Pons (tissue), 1 donor: ENCODE data around the gene COQ5.
"Not testable (repeated sequence)": the region's sequence is repeated elsewhere in the genome, so short reads cannot be mapped to it uniquely, and the experiment has no call there.

Experiments used
- DNase-seq: peaks from one replicate; pipeline ENCODE4 v3.0.0-alpha.2; 2016; ENCODE audit warnings: low spot score

Gene COQ5, protein sequence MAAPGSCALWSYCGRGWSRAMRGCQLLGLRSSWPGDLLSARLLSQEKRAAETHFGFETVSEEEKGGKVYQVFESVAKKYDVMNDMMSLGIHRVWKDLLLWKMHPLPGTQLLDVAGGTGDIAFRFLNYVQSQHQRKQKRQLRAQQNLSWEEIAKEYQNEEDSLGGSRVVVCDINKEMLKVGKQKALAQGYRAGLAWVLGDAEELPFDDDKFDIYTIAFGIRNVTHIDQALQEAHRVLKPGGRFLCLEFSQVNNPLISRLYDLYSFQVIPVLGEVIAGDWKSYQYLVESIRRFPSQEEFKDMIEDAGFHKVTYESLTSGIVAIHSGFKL

DNA sequence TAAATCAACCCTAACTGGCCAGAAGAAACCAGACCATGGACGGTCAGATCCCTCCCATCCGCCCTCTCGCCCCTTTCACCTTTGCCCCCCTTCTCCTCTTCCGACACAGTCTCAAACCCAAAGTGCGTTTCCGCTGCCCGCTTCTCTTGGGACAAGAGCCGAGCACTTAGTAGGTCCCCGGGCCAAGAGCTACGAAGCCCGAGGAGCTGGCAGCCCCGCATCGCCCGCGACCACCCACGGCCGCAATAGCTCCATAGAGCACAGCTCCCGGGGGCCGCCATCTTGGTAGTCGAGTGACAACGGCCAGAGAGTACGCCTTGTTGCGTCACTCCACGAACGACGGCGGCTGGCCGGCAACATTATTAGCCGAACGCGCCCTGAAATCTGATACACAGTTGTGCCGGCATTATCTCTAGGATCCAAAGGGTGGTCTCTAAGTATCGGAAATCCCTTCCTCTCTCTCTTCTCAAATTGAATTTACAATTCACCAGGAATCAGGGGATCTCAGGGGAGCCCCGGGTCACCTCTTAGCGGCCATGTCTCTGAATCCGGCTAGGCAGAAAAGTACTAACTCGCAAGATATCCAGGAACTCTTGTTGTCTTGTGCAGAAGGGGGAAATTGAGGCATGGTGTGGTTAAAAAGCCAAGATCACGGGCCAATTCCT, at the start of gene COQ5:
Gene COQ5 (minus strand): TSS at position 298 of the 665 bp plus-strand sequence. CDS start 17 bp downstream, at position 281.
- DNase-seq: peak; percentile 89

DNA sequence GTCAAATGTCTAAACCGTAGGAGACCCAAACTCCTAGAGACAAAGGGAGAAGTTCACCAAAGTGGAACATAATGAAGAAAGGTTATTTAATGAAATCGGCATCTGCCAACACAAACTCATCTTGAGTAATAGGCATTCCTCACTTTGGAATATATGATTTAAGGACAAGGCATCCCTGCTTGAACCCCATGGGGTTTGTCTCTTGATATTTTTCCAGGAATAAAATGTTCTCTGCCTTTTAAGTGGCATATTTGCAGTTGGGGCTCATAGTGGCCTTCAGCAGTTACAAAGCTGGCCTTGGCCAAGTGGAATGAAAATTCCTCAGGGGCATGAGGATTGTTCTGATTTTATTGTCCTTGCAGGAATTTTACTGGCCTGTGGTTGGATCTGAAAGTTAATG, 45.1 kb upstream of the COQ5 start:
- no peak for DNase-seq

DNA sequence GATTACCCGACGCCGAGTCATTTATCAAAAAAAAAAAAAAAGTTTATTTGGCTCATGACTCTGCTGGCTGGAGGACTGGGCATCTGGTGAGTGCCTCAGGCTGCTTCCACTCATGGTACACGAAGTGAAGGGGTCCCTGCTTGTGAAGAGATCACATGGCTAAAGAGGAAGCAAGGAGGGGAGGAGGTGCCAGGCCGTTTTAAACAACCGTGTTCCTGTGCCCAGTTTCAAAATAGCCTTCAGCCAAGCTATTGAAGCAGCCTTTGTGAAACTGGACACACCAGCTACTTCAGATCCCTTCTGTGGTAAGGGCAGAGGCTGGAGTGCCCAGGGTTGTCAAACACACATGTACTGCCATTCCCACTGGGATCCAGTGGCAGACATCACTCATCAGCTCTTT, 44.6 kb upstream of the COQ5 start:
- no peak for DNase-seq

DNA sequence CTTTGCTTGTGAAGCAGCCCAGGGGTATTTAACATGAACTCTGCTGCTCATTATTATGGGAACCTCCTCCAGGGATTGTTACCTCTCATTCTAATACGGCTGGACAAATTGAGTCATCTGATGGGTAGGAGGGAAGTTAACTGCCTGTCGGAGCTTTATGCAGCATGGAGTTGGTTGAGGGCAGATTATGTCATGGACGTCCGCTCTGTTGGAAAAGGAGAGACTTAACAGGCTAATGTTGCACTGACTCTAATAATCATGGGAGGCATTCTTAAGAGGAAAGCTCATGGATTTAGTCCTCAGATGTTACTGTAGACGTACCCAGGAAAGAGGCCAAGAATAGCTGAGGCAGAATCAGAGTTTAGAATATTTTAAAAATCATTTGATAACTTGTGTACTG, 42.3 kb upstream of the COQ5 start:
- DNase-seq: no peak

DNA sequence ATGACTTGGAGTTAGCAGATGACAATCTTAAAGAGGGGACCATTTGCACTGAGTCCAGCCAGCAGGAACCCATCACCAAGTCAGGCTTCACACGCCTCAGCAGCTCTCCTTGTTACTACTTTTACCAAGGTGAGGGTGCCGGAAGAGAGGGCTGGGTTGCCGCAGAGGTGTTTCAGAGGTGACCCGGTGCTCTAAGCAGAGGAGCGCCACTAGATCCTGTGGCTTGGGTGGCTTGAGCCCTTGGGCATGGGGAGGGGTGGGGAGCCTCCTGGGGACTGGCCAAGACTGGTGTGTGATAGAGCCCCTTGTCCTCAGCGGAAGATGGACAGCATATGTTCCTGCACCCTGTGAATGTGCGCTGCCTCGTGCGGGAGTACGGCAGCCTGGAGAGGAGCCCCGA, 34.5 kb upstream of the COQ5 start:
- no peak for DNase-seq

DNA sequence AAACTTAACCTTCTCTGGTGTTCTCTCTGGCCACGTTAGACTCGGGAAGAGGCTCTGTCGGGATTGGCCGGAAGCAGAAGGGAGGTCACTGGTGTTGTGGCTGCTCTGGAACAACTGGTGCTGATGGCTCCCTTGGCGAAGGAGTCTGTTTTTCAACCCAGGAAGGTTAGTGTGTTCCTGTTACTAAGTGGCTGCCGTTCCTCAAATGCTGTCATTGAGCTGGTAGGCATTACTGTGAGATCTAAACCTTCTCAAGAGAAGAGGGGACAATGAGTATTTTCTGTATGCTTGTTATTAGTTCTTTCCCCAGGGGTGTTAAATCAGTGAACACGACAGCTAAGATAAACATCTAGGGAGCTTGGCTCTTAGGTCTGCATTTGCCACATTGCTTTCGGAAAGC, 33.9 kb upstream of the COQ5 start:
- DNase-seq: no peak

DNA sequence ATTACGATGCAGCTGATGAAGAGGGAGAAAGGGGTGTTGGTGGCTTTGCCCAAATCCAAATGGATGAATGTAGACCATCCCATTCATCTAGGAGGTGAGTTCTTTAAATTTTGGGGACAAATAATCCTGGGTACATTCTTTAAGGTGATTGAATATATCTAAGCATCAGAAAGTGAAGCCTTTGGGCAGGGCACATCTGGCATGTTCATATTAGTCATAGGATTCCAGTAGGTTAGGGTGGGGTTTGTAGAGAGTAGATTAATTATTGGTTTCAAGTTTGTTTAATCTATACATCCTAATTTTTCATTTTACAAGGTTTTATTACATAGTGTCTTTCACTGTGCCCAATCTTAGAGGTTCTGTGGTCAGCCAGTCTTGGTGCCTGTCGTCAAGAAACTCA, 28.6 kb upstream of the COQ5 start:
- no peak for DNase-seq

DNA sequence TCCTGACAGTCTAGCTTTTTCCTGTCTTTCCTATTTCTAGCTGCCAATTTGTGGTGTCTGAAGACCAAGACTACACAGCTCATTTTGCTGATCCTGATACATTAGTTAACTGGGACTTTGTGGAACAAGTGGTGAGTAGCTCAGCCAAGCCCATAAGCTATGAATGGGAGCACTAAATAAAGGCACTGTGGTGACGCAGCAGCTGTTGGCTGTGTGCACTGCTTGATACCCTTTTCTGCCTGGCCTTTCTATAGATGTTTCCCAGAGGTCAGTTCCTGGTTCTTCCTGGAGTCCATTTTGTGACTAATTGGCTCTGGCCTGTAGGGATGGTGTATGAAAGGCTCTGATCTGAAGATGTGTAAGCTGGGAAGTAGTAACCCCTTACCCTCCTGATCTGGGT, 25.7 kb upstream of the COQ5 start:
- peak; percentile 71 for DNase-seq

DNA sequence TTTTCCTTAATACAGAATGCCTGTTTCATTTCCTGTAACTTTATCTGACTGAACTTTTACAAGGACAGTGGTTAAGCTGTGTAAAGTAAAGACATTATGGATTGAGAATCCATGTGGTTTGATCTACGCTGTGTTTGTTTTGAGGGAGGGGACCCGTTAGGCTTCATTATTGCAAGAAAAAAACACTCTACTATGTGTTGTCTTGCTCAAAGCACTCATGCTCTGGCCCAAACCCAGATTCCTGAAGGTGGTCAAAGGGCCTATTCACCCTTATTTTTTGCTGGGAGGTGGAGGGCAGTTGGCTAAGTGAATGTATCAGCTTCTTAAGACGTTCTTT, 17.1 kb upstream of the COQ5 start:
- no peak for DNase-seq

DNA sequence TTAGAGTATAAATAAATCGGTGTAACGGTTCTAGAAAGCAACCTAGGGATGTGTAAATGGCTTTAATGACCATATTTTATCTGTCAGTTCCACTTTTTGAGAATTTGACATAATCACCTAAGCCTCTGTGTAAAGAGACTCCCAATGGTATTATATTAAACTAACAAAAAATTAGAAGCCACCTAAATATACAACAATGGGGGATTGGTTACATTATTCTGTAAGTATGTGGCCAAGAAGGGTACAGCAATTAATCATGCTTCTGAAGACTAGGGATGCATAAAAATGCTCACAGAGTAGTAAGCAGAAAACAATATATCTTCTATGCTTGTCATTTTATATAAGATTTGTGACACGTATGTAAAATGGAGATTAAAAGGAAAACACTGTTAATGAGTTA, 15.7 kb upstream of the COQ5 start:
- DNase-seq: no peak

DNA sequence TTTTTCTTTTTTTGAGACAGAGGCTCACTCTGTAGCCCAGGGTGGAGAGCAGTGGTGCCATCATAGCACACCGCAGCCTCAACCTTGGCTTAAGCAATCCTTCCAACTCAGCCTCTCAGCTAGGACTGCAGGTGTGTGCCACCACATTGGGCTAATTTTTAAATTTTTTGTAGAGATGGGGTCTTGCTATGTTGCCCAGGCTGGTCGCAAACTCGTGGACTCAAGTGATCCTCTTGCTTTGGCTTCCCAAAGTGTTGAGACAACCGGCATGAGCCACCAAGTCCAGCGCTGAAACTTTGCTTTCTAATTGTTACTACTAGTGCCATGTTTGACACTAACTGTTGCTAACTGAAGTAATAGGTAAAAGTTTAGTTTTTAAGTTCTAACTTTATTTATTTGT, 13.2 kb upstream of the COQ5 start:
- DNase-seq: no peak

DNA sequence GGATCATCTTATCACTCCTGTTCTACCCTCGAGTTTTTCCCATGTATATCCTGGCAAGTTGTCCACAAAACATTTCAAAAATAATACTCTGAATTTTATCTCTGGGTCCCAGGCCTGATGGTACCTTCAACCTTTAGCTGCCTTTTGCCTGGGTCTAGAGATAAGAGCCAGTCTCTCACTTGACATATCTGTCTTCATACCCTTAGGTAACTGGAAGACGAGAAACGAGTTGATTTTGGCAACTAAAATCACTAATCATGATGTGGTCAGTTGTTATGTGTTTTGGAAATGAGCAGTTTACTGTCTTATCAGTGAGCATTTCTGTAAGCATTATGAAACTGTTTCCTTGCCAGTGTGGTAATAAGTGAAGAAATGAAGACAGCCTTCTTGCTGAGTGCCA, 11.5 kb upstream of the COQ5 start:
- no peak for DNase-seq

DNA sequence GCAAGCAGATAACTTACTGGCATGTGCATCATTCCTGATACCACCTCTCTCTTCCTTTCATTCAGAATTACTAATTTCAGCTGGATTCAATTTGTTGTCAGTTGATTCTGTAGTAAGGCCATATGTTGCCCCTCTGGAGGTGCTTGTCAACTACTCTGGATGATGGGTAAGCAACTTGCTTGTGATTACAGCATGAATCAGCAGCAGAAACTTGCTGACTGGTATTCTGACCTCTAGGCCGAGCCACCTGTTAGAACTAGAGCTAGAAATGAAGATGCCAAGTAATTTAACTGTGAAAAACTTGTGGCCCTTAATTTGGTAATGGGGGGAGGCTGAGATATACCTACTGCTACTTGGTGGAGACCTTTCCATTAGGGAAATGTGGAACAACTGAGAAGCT, 10.3 kb upstream of the COQ5 start:
- no peak for DNase-seq

DNA sequence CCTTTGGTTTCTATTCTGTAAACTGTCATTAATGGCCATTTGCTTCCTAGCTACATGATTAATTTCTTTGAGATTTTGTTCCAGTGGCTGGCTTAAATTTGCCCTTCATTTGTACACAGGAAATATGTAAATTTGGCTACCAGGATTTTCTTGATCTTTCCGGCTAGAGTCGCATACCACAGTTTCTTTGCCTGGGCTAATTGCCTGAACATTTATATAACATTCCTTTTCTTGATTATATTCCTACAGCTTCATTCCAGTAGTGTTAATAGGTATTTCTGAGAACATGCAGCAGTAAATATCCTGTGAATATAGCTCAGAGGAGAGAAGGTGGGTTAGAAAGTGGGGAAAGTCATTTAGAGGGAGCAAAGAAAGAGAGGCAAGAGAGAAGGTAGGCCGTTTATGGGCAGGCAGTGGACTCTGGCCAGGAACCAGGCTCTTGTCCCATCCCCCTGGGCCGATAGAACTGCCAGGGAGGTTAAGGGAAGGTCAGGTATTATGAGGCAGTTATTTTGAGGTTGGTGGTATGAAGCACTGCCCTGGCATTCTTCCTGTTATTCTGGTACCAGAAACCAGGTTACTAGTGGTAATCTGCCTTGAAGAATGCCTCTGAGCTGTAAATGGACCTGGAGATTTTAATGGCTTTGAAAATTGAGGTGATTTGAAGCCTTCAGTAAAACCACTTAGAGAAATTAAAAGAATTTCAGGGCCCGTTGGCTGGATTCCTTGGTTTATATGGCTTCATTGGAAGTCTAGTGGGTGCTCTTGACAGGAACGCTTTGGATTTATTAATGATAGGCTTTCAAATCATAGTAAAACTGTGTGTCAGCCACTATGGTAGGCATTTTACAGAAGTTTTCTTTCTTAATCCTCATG, 9.6 kb upstream of the COQ5 start:
- no peak for DNase-seq

DNA sequence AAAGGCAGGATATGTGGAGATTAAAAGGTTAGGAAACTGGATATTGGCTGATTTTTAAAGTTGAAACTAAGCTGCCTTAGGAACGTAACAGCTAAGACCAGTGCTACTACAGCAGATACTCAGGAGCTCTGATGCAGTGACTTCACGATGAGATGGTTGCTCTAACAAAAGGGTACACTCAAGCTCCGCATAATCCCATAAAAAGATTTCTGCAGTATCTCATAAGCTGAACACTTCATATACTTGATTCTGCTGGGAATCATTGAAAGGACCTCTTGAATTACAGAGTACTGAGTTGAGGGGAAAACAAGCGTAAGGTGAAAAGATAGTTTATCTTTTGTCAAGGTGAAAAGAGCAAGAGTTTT, 8.9 kb upstream of the COQ5 start:
- DNase-seq: no peak

DNA sequence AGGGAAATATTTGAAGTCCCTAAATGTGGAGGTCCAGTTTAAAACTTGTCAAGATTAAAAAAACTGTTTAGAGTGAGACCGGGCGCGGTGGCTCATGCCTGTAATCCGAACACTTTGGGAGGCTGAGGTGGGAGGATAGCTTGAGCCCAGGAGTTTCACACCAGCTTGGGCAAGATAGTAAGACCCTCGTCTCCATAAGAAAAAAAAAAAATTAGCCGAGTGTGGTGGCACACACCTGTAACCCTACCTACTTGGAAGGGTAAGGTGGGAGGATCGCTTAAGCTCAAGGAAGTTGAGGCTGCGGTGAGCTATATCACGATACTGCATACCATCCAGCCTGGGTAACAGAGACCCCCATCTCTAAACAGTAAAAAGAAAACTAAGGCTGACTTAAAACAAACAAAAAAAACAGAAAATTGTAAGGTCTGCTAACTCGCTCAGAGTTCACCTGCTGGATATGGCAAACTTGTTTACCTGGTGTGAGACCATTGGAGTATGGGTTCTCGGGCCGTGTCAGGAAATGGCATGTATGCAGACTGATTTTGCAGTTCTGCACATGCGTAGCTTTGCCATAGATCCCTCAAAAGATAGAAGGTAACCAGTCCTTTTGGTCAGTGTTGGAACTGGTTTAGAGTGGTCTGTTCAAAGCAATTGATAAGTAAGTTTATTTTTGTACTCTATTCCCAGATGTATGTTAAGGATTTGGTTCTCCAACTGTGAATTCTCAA, 7.3 kb upstream of the COQ5 start:
- DNase-seq: no peak

DNA sequence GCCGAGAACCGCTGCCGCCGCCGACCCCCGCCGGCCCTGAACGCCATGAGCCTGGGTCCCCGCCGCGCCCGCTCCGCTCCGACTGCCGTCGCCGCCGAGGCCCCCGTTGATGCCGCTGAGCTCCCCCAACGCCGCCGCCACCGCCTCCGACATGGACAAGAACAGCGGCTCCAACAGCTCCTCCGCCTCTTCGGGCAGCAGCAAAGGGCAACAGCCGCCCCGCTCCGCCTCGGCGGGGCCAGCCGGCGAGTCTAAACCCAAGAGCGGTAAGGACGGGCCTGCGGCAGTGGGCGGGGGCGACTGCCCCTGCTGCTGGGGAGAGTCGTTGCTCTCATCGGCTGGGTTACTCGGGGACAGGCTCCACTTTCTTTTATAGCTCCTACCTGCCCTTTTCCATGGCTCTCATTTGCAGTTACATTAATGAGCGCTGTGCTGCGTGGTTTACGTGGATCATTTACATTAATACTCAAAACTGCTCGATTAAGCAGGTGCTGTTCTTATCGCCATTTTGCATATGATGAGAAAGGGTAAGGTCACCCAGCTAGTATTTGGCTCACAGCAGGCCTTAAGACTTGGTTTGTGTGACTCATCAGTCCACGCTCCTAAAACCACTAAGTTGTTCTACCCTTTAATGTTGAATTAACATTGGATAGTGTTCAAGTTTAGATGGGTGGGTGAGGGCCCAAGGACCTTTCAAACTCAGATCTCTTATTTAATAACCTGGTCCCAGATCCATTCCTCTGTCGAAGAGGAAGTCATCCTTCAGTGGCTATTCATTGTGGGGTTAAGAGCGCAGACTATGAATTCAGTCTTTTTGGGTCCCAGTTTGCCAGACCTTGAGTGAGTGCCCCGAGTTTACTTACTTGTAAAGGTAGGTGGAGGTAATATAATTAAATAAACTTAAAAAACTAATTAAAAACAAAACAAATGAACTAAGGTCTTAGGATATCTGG, 6.0 kb upstream of the COQ5 start:
- no peak for DNase-seq

DNA sequence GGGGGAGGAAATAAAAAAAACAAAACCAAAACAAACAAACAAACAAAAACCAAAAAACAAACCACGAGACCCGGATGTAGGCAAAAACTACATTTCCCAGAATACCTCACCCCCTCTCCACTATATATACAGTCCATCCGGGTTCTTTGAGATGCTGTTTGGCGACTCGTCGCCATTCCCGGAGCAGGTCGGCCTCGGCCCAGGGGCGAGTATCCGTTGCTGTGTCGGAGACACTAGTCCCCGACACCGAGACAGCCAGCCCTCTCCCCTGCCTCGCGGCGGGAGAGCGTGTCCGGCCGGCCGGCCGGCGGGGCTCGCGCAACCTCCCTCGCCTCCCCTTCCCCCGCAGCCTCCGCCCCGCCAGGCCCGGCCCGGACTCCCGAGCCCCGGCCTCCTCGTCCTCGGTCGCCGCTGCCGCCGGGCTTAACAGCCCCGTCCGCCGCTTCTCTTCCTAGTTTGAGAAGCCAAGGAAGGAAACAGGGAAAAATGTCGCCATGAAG, 5.3 kb upstream of the COQ5 start, which contains the start of gene RNF10:
Gene RNF10 (plus strand): TSS at position 154 of the 500 bp plus-strand sequence. CDS start 456 bp downstream, outside the sequence.
- DNase-seq: peak; percentile 88

DNA sequence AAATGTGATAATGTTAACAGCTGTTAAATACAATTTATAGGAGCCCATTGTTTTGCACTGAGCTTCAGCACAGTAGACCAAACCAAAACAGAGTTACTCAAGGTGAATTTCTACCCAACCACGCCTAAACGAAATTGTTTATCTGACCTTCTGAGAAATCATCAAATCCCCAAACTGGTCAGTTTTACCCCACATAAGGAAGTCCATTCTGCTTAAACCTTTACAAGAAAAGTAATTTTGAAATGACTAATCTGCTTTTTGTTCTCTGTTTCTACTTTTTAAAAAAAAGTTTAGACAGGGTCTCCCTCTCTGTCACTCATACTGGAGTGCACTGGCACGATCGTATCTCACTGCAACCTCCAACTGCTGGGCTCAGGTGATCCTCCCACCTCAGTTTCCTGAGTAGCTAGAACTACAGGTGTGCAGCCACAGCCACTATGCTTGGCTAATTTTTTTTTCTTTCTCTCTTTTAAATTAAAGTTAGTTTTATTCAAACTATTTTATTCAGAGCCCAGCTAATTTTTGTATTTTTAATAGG, 3.8 kb upstream of the COQ5 start:
- no peak for DNase-seq

DNA sequence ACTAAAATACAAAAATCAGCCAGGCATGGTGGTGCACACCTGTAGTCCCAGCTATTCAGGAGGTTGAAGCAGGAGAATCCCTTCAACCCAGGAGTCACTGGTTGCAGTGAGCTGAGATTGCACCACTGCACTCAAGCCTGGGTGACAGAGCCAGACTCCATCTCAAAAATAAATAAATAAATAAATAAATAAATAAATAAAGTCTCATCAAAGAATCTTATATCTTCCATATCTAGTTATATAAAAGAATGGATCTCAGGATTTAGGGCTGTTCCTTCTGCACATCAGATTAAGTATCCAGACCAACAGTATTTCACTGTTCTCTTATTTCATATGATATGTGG, 1.4 kb upstream of the COQ5 start:
- not testable (repeated sequence) for DNase-seq
